Osteocyte (in vitro differentiated cells): ENCODE measurements around the gene MPZL1. TPM values are rescaled to one million over a fixed set of nuclear protein-coding genes. Genes with fewer than 3 reads are reported as not detected.
"Not testable (repeated sequence)": the region's sequence is repeated elsewhere in the genome, so short reads cannot be mapped to it uniquely, and the experiment has no call there.

Source experiments
- DNase-seq: peaks from one replicate; pipeline ENCODE4 v3.0.0; 2021; ENCODE audit warnings: mixed read lengths; ENCODE audit not compliant: unreplicated experiment; ENCODE audit errors: extremely low spot score
- H3K27ac Mint-ChIP-seq: one replicate; pipeline ENCODE4 v1.8.0; 2021; ENCODE audit warnings: mild to moderate bottlenecking, mixed read lengths; ENCODE audit not compliant: unreplicated experiment
- H3K27me3 Mint-ChIP-seq: one replicate; pipeline ENCODE4 v1.8.0; 2021; ENCODE audit warnings: mixed read lengths; ENCODE audit not compliant: unreplicated experiment
- H3K36me3 Mint-ChIP-seq: one replicate; pipeline ENCODE4 v1.8.0; 2021; ENCODE audit warnings: mixed read lengths; ENCODE audit not compliant: unreplicated experiment
- H3K4me1 Mint-ChIP-seq: one replicate; pipeline ENCODE4 v1.8.0; 2021; ENCODE audit warnings: mixed read lengths; ENCODE audit not compliant: unreplicated experiment
- H3K4me3 Mint-ChIP-seq: one replicate; pipeline ENCODE4 v1.8.0; 2021; ENCODE audit warnings: mild to moderate bottlenecking, moderate library complexity, mixed read lengths; ENCODE audit not compliant: unreplicated experiment
- H3K9me3 Mint-ChIP-seq: one replicate; pipeline ENCODE4 v1.8.0; 2021; ENCODE audit warnings: mixed read lengths; ENCODE audit not compliant: unreplicated experiment
- CTCF ChIP-seq: fragments of 200-600 bp; sonication (generic); IDR thresholded peaks from 2 replicates; pipeline ENCODE4 v1.5.0; 2021; ENCODE audit warnings: antibody characterized with exemption, mild to moderate bottlenecking, moderate library complexity
- total RNA-seq: library from RNA; stranded (reverse); gene quantifications from 2 replicates; pipeline ENCODE4 v1.2.1, GENCODE V29; 2021

Gene MPZL1
- total RNA-seq, 1 donor from 2014 or later, result 155 TPM

GRCh38 chr1:167734841-167735240 lies 13.1 kb downstream of the MPZL1 start:
- H3K9me3 Mint-ChIP-seq, result no peaks in the 10 kb centered on the region
- no peak overlapping the region for H3K4me3 Mint-ChIP-seq
- DNase-seq, result no peak
- peaks cover 20% of the 10 kb centered on the region for H3K36me3 Mint-ChIP-seq
- H3K4me1 Mint-ChIP-seq, result no peaks in the 10 kb centered on the region
- no peak for TF ChIP-seq CTCF
- no peaks in the 10 kb centered on the region for H3K27me3 Mint-ChIP-seq
- H3K27ac Mint-ChIP-seq, result no peak overlapping the region

DNA sequence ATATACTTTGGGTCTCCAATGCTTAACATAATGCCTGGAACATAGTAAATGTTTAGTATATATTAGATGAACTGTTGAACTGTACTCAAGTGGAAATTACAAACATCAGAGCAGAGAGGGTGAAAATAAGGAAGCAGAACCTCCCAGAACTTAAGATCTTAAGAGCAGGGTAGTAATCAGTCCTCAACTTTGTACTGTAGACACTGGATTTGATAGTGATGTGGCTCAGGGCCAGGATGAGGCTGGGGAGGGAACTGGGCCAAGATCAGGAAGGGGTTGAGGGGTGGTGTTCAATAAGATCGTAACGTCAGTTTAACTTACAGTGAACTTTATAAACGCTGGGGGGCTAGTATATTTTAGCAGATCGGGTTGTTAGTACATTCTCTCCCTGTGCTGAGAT lies 15.4 kb downstream of the MPZL1 start:
- H3K27ac Mint-ChIP-seq, result no peak overlapping the region

GRCh38 chr1:167738158-167738557 lies 16.4 kb downstream of the MPZL1 start:
- peaks cover 18% of the 10 kb centered on the region for H3K4me1 Mint-ChIP-seq
- no peak overlapping the region for H3K4me3 Mint-ChIP-seq
- TF ChIP-seq CTCF, result no peak
- H3K9me3 Mint-ChIP-seq, result no peaks in the 10 kb centered on the region
- H3K27me3 Mint-ChIP-seq, result no peaks in the 10 kb centered on the region
- no peak overlapping the region for H3K27ac Mint-ChIP-seq
- DNase-seq, result no peak
- H3K36me3 Mint-ChIP-seq, result peaks cover 15% of the 10 kb centered on the region

More for the DNA sequence above, 15.4 kb downstream of the MPZL1 start:
- no peak for DNase-seq
- Mint-ChIP-seq H3K9me3 (no peaks in the 10 kb centered on the region), H3K4me1 (peaks cover 8% of the 10 kb centered on the region), H3K27me3 (no peaks in the 10 kb centered on the region), H3K36me3 (peaks cover 14% of the 10 kb centered on the region), H3K4me3 (no peak overlapping the region)
- TF ChIP-seq CTCF, result no peak

GRCh38 chr1:167739752-167740151 lies 18.0 kb downstream of the MPZL1 start:
- H3K27ac Mint-ChIP-seq, result no peak overlapping the region
- H3K4me3 Mint-ChIP-seq, result no peak overlapping the region
- no peaks in the 10 kb centered on the region for H3K27me3 Mint-ChIP-seq
- TF ChIP-seq CTCF, result no peak
- H3K4me1 Mint-ChIP-seq, result peaks cover 28% of the 10 kb centered on the region
- H3K9me3 Mint-ChIP-seq, result no peaks in the 10 kb centered on the region
- H3K36me3 Mint-ChIP-seq, result peaks cover 15% of the 10 kb centered on the region
- no peak for DNase-seq

GRCh38 chr1:167741103-167741502 lies 19.3 kb downstream of the MPZL1 start:
- DNase-seq, H3K4me3 Mint-ChIP-seq, H3K27me3 Mint-ChIP-seq, H3K9me3 Mint-ChIP-seq, H3K27ac Mint-ChIP-seq: not testable (repeated sequence)
- H3K36me3 Mint-ChIP-seq, result peaks cover 15% of the 10 kb centered on the region
- peaks cover 39% of the 10 kb centered on the region for H3K4me1 Mint-ChIP-seq

- H3K27me3 Mint-ChIP-seq, DNase-seq, H3K9me3 Mint-ChIP-seq, H3K4me3 Mint-ChIP-seq: not testable (repeated sequence)
- H3K36me3 Mint-ChIP-seq, result peaks cover 15% of the 10 kb centered on the region
- H3K4me1 Mint-ChIP-seq, result peaks cover 53% of the 10 kb centered on the region
- peak overlapping the region; percentile 86 for H3K27ac Mint-ChIP-seq
These were observed 20.7 kb downstream of the MPZL1 start for GRCh38 chr1:167742392-167743057.
